Astrocyte (in vitro differentiated cells and primary cell): ENCODE measurements around the gene LHPP.

Experiments
- EZH2 ChIP-seq: IDR thresholded peaks from 2 replicates; pipeline ENCODE4 v1.6.1; 2012; ENCODE audit warnings: mild to moderate bottlenecking, low read length, inconsistent platforms; ENCODE audit not compliant: insufficient read depth
- TF ChIP-seq, protein P1 (sequence below): IDR thresholded peaks from 2 replicates; pipeline ENCODE4 v1.5.1; 2011; ENCODE audit warnings: low read depth, mild to moderate bottlenecking, inconsistent platforms, low read length, moderate library complexity; ENCODE audit not compliant: insufficient read depth

GRCh38 chr10:124621637-124622036 is 160.0 kb downstream of the LHPP start:
- TF ChIP-seq, protein P1, sequence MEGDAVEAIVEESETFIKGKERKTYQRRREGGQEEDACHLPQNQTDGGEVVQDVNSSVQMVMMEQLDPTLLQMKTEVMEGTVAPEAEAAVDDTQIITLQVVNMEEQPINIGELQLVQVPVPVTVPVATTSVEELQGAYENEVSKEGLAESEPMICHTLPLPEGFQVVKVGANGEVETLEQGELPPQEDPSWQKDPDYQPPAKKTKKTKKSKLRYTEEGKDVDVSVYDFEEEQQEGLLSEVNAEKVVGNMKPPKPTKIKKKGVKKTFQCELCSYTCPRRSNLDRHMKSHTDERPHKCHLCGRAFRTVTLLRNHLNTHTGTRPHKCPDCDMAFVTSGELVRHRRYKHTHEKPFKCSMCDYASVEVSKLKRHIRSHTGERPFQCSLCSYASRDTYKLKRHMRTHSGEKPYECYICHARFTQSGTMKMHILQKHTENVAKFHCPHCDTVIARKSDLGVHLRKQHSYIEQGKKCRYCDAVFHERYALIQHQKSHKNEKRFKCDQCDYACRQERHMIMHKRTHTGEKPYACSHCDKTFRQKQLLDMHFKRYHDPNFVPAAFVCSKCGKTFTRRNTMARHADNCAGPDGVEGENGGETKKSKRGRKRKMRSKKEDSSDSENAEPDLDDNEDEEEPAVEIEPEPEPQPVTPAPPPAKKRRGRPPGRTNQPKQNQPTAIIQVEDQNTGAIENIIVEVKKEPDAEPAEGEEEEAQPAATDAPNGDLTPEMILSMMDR, result no peak
- no peak for TF ChIP-seq EZH2
